GM23338 (cell line): Measurements from ENCODE around the gene YOD1. TPM values are rescaled to one million over a fixed set of nuclear protein-coding genes. Genes with fewer than 3 reads are reported as not detected.

Experiments
- ATAC-seq: fragments of 200-7000 bp; cut with Tn5 transposase; 3 replicates; pipeline ENCODE4 v1.9.1; 2020
- DNase-seq: peaks from one replicate; pipeline ENCODE4 v3.0.0-alpha.2; 2015; ENCODE audit warnings: low spot score
- H2AFZ ChIP-seq: fragments of 200-600 bp; sonication (generic); 2 replicates; pipeline ENCODE4 v1.8.0; 2016; ENCODE audit warnings: antibody characterized with exemption, mild to moderate bottlenecking, moderate library complexity
- H3F3A ChIP-seq: fragments of 200-600 bp; sonication (generic); replicated peaks from 2 replicates; pipeline ENCODE4 v1.8.0; 2017; ENCODE audit warnings: antibody characterized with exemption, mixed run types, low read depth
- H3K27ac ChIP-seq: fragments of 200-600 bp; sonication (generic); 2 replicates; pipeline ENCODE4 v1.6.1; 2016; ENCODE audit warnings: low read depth
- H3K27me3 ChIP-seq: fragments of 200-600 bp; sonication (generic); 2 replicates; pipeline ENCODE4 v1.8.0; 2016; ENCODE audit warnings: mild to moderate bottlenecking, mixed run types, moderate library complexity; ENCODE audit not compliant: insufficient read depth
- H3K36me3 ChIP-seq: fragments of 200-600 bp; sonication (generic); 2 replicates; pipeline ENCODE4 v1.8.0; 2016; ENCODE audit warnings: mild to moderate bottlenecking; ENCODE audit not compliant: insufficient read depth
- H3K4me1 ChIP-seq: fragments of 200-600 bp; sonication (generic); 2 replicates; pipeline ENCODE4 v1.8.0; 2016; ENCODE audit warnings: mild to moderate bottlenecking, moderate library complexity; ENCODE audit not compliant: insufficient read depth
- H3K4me2 ChIP-seq: fragments of 200-600 bp; sonication (generic); 2 replicates; pipeline ENCODE4 v1.7.1; 2017; ENCODE audit warnings: mixed run types
- H3K4me3 ChIP-seq: fragments of 200-600 bp; sonication (generic); 2 replicates; pipeline ENCODE4 v1.6.1; 2016; ENCODE audit warnings: mixed run types
- H3K79me2 ChIP-seq: fragments of 200-600 bp; sonication (generic); replicated peaks from 2 replicates; pipeline ENCODE4 v1.8.0; 2017; ENCODE audit warnings: mild to moderate bottlenecking; ENCODE audit not compliant: insufficient read depth
- H3K9me2 ChIP-seq: fragments of 200-600 bp; sonication (generic); 2 replicates; pipeline ENCODE4 v1.8.0; 2017; ENCODE audit not compliant: insufficient read depth
- H4K20me1 ChIP-seq: fragments of 200-600 bp; sonication (generic); replicated peaks from 2 replicates; pipeline ENCODE4 v1.8.0; 2017; ENCODE audit warnings: mild to moderate bottlenecking; ENCODE audit not compliant: insufficient read depth
- H3K27ac Mint-ChIP-seq: 2 replicates; pipeline ENCODE4 v1.8.0; 2020; ENCODE audit warnings: inconsistent platforms, mild to moderate bottlenecking, moderate library complexity, mixed read lengths
- H3K27me3 Mint-ChIP-seq: 3 replicates; pipeline ENCODE4 v1.8.0; 2022; ENCODE audit warnings: low read depth, mild to moderate bottlenecking, moderate library complexity, mixed read lengths, inconsistent platforms; ENCODE audit not compliant: insufficient read depth, poor library complexity
- H3K36me3 Mint-ChIP-seq: 3 replicates; pipeline ENCODE4 v1.8.0; 2021; ENCODE audit warnings: low read depth, mild to moderate bottlenecking, inconsistent platforms, moderate library complexity, mixed read lengths
- H3K4me1 Mint-ChIP-seq: 3 replicates; pipeline ENCODE4 v1.8.0; 2020; ENCODE audit warnings: mild to moderate bottlenecking, inconsistent platforms, mixed read lengths
- H3K4me3 Mint-ChIP-seq: 3 replicates; pipeline ENCODE4 v1.8.0; 2021; ENCODE audit warnings: moderate library complexity, mild to moderate bottlenecking, inconsistent platforms, mixed read lengths
- H3K9me3 Mint-ChIP-seq: 3 replicates; pipeline ENCODE4 v1.8.0; 2020; ENCODE audit warnings: moderate library complexity, mild to moderate bottlenecking, inconsistent platforms, mixed read lengths
- CREB1 ChIP-seq: fragments of 250-450 bp; sonication (Bioruptor Pico); IDR thresholded peaks from 2 replicates; pipeline ENCODE4 v1.5.0; 2020; ENCODE audit warnings: low read depth, mild to moderate bottlenecking, moderate library complexity
- EZH2phosphoT487 ChIP-seq: fragments of 200-600 bp; sonication (generic); IDR thresholded peaks from one replicate; pipeline ENCODE4 v1.8.1; 2018; ENCODE audit warnings: antibody characterized with exemption; ENCODE audit not compliant: unreplicated experiment
- JUNB ChIP-seq: IDR thresholded peaks from one replicate; pipeline ENCODE4 v1.6.1; 2016; ENCODE audit warnings: antibody characterized with exemption; ENCODE audit not compliant: unreplicated experiment
- POLR2AphosphoS5 ChIP-seq: IDR thresholded peaks from 2 replicates; pipeline ENCODE4 v1.6.1; 2016; ENCODE audit warnings: antibody characterized with exemption, low read depth
- ZNF114 ChIP-seq: fragments of 250-450 bp; sonication (Bioruptor Pico); IDR thresholded peaks from 2 replicates; pipeline ENCODE4 v1.5.0; 2020; ENCODE audit warnings: mild to moderate bottlenecking, moderate library complexity
- ZNF462 ChIP-seq: fragments of 250-450 bp; sonication (Bioruptor Pico); IDR thresholded peaks from 2 replicates; pipeline ENCODE4 v1.5.0; 2020; ENCODE audit warnings: mild to moderate bottlenecking, moderate library complexity
- polyA plus RNA-seq: library from polyadenylated mRNA; unstranded; fragments of >200 nt; fragmentation: Nextera tagmentation; extraction: Ambion mirVana; gene quantifications from 2 replicates; pipeline ENCODE4 v1.2.1, GENCODE V29; 2016
- total RNA-seq: library from RNA; depleted of rRNA; stranded (reverse); fragments of >200 nt; shearing (Covaris generic); gene quantifications from 2 replicates; pipeline ENCODE4 v1.2.3, GENCODE V29; 2014

YOD1 gene
- total and polyA plus RNA-seq, 2 experiments from 2014 or later: 4.6 to 21.9 TPM

DNA sequence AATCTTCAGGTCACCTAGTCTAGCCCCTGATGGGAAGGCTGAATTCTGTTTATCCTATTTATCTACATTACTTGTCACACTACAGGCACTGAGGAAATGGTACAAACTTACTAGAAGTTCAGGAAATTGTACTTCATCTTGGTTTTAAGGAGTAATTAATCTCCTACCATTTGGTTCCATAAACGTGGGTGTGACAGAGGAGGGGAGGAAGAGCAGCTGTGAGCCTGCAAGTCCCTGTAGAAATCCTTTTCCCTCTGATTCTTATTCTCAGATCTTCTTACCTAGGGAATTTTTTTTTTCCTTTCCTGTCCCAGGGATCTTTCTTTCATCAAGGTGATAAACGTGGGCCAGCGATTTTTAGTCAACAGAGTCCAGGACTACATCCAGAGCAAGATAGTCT lies 16.2 kb upstream of the YOD1 start:
- H3K9me3 Mint-ChIP-seq: no peaks in the 10 kb centered on the region
- H3K4me3 Mint-ChIP-seq: no peak overlapping the region
- Histone ChIP-seq H3K9me2 (no peaks in the 10 kb centered on the region), H3K36me3 (peaks cover 9% of the 10 kb centered on the region), H3K27ac (no peak overlapping the region), H4K20me1 (no peaks in the 10 kb centered on the region), H2AFZ (no peak overlapping the region), H3K79me2 (no peaks in the 10 kb centered on the region), H3K4me3 (no peak overlapping the region), H3K4me1 (no peaks in the 10 kb centered on the region), H3K27me3 (no peaks in the 10 kb centered on the region), H3K4me2 (no peak overlapping the region), H3F3A (no peaks in the 10 kb centered on the region)
- H3K27me3 Mint-ChIP-seq: no peaks in the 10 kb centered on the region
- ATAC-seq (no peak), DNase-seq (no peak)
- TF ChIP-seq JUNB (no peak), ZNF114 (CRISPR knock-in tag) (no peak), EZH2phosphoT487 (no peak), ZNF462 (no peak), POLR2AphosphoS5 (no peak)
- H3K36me3 Mint-ChIP-seq: peaks cover 44% of the 10 kb centered on the region
- no peak overlapping the region for H3K27ac Mint-ChIP-seq
- H3K4me1 Mint-ChIP-seq: no peaks in the 10 kb centered on the region

DNA sequence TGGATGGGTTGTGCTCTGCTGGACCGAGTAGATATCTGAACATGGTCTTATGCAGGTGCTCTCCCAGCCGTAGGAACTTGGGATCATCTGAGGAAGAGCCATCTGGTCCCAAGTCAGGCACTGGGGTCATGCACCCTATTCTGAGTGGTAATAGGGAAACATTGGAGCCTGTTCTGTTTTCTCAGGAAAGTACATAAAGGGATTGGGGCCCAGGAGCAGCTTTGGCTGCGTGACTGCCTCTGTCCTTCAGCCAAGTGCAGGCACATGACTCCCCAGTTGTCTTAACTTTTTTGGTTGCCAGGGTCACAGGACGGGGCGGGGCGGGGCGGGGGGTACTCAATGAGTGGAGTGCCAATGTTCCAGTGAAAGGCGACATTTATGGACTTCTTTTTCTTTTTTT lies 13.6 kb upstream of the YOD1 start:
- Mint-ChIP-seq H3K27ac (no peak overlapping the region), H3K4me3 (no peak overlapping the region), H3K4me1 (peaks cover 2% of the 10 kb centered on the region; the same call in 1 of the 3 replicates), H3K36me3 (peaks cover 43% of the 10 kb centered on the region), H3K9me3 (no peaks in the 10 kb centered on the region), H3K27me3 (peaks cover 2% of the 10 kb centered on the region)
- H3F3A ChIP-seq: no peaks in the 10 kb centered on the region
- H3K4me2 ChIP-seq: no peak overlapping the region
- H3K27ac ChIP-seq: no peak overlapping the region
- ATAC-seq: no peak
- H3K9me2 ChIP-seq: no peaks in the 10 kb centered on the region
- H3K79me2 ChIP-seq: no peaks in the 10 kb centered on the region
- H3K4me3 ChIP-seq: no peak overlapping the region
- H3K27me3 ChIP-seq: no peaks in the 10 kb centered on the region
- H2AFZ ChIP-seq: no peak overlapping the region
- H3K36me3 ChIP-seq: peaks cover 10% of the 10 kb centered on the region; the same call in 1 of the 2 replicates
- H3K4me1 ChIP-seq: no peaks in the 10 kb centered on the region
- H4K20me1 ChIP-seq: no peaks in the 10 kb centered on the region
- DNase-seq: no peak
- TF ChIP-seq ZNF462 (no peak), CREB1 (CRISPR knock-in tag) (no peak), EZH2phosphoT487 (no peak), ZNF114 (CRISPR knock-in tag) (no peak)
